ENCODE results near the gene C2orf68.
A peak's percentile ranks its signal among the peaks of the same experiment; 100 is the strongest.

Gene C2orf68

DNA sequence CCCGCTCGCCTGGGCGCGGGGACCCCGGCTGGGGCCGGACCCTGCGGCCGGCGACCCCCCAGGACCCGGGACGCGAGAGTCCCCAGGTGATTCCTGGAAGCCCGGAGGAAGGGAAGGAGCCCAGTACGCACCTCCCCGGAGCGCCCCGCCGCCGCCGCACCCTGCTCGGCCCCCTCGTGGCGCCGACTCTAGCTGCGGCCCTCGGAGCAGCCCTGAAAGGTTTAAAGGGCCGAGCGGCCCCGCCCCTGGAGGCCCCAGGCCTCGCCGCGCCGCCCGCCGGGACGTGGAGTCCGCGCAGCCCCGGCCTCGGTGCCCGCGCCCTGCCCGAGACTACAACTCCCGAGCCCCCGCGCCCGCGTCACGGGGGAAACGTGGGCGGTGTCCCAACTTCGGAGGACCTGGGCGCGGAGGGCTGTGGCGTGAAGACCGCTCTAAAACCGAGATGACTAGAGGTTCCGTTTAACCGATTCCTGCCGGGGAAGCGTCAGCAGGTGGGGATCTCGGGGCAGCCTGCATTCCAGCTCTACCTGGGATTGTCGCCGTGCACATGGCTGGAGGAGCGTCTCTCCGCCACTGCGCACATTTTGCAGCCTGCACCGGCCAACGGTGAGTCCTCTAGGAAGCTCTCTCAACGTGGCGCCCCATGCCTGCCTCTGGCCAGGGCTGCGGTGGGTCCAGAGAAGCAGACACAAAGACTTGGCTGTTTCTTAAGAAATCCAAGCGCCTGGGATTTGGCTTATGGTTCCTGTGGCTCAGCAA lies 9.2 kb downstream of the C2orf68 start, which contains the start of gene TMEM150A (continued):
- TF ChIP-seq SP2 (tag by site-specific recombination; IDR thresholded peaks at IDR 0.05) (0 out of 2 replicates have a peak, but pooled peaks have one; percentile 2), ZFP69B (tag by site-specific recombination; IDR thresholded peaks at IDR 0.05) (no peak), SCRT2 (tag by site-specific recombination; IDR thresholded peaks at IDR 0.05) (0 out of 2 replicates have a peak, but pooled peaks have one; percentile 9), ZBTB26 (tag by site-specific recombination; optimal IDR thresholded peaks at IDR 0.05) (peak; percentile 75), MEIS1 (CRISPR knock-in tag; IDR thresholded peaks at IDR 0.05; ENCODE audit: borderline replicate concordance) (no peak), ZNF221 (tag by site-specific recombination; IDR thresholded peaks at IDR 0.05; ENCODE audit: borderline replicate concordance) (no peak), HOXD13 (CRISPR knock-in tag; IDR thresholded peaks at IDR 0.05; ENCODE audit: borderline replicate concordance) (no peak), KLF16 (tag by site-specific recombination; IDR thresholded peaks at IDR 0.05) (no peak; the same call in none of the 2 replicates), KLF8 (tag by site-specific recombination; IDR thresholded peaks at IDR 0.05) (peak; percentile 39; the same call in 1 of the 2 replicates), ZNF571 (tag by site-specific recombination; IDR thresholded peaks at IDR 0.05) (no peak), ZNF274 (IDR thresholded peaks at IDR 0.05; ENCODE audit: low read length) (no peak), ZNF274 (tag by site-specific recombination; IDR thresholded peaks at IDR 0.05; ENCODE audit: borderline replicate concordance) (no peak), ZNF48 (tag by site-specific recombination; IDR thresholded peaks at IDR 0.05) (no peak), ZNF391 (tag by site-specific recombination; IDR thresholded peaks at IDR 0.05; ENCODE audit: borderline replicate concordance, low read depth) (no peak), YY1 (tag by site-specific recombination; IDR thresholded peaks at IDR 0.05) (no peak), ZNF266 (tag by site-specific recombination; IDR thresholded peaks at IDR 0.05; ENCODE audit: low read depth) (no peak), ZEB2 (tag by site-specific recombination; IDR thresholded peaks at IDR 0.05) (peak; percentile 36; the same call in 1 of the 2 replicates), ZFHX2 (tag by site-specific recombination; conservative IDR thresholded peaks at IDR 0.05) (peak; percentile 80), OVOL3 (tag by site-specific recombination; IDR thresholded peaks at IDR 0.05) (no peak), EGR2 (tag by site-specific recombination; IDR thresholded peaks at IDR 0.05; ENCODE audit: low read depth) (peak; percentile 52; the same call in 1 of the 2 replicates), ZSCAN30 (tag by site-specific recombination; IDR thresholded peaks at IDR 0.05) (peak; percentile 76), WT1 (tag by site-specific recombination; IDR thresholded peaks at IDR 0.05) (no peak), ZNF792 (tag by site-specific recombination; IDR thresholded peaks at IDR 0.05) (no peak), ZBTB49 (tag by site-specific recombination; IDR thresholded peaks at IDR 0.05; ENCODE audit: low read depth) (no peak), ZNF677 (tag by site-specific recombination; IDR thresholded peaks at IDR 0.05) (no peak), SP3 (tag by site-specific recombination; IDR thresholded peaks at IDR 0.05) (peak; percentile 73), ZNF664 (tag by site-specific recombination; IDR thresholded peaks at IDR 0.05) (no peak), ZNF292 (tag by site-specific recombination; IDR thresholded peaks at IDR 0.05; ENCODE audit: borderline replicate concordance, low read depth) (no peak), ZBTB8A (tag by site-specific recombination; IDR thresholded peaks at IDR 0.05) (peak; percentile 70; the same call in 1 of the 2 replicates), ZNF561 (tag by site-specific recombination; IDR thresholded peaks at IDR 0.05; ENCODE audit: borderline replicate concordance) (peak; percentile 70; the same call in 1 of the 2 replicates), ZNF549 (tag by site-specific recombination; IDR thresholded peaks at IDR 0.05) (no peak)
- TF ChIP-seq, protein P1, sequence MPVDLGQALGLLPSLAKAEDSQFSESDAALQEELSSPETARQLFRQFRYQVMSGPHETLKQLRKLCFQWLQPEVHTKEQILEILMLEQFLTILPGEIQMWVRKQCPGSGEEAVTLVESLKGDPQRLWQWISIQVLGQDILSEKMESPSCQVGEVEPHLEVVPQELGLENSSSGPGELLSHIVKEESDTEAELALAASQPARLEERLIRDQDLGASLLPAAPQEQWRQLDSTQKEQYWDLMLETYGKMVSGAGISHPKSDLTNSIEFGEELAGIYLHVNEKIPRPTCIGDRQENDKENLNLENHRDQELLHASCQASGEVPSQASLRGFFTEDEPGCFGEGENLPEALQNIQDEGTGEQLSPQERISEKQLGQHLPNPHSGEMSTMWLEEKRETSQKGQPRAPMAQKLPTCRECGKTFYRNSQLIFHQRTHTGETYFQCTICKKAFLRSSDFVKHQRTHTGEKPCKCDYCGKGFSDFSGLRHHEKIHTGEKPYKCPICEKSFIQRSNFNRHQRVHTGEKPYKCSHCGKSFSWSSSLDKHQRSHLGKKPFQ (tag by site-specific recombination; IDR thresholded peaks at IDR 0.05): no peak
- TF ChIP-seq, protein P2, sequence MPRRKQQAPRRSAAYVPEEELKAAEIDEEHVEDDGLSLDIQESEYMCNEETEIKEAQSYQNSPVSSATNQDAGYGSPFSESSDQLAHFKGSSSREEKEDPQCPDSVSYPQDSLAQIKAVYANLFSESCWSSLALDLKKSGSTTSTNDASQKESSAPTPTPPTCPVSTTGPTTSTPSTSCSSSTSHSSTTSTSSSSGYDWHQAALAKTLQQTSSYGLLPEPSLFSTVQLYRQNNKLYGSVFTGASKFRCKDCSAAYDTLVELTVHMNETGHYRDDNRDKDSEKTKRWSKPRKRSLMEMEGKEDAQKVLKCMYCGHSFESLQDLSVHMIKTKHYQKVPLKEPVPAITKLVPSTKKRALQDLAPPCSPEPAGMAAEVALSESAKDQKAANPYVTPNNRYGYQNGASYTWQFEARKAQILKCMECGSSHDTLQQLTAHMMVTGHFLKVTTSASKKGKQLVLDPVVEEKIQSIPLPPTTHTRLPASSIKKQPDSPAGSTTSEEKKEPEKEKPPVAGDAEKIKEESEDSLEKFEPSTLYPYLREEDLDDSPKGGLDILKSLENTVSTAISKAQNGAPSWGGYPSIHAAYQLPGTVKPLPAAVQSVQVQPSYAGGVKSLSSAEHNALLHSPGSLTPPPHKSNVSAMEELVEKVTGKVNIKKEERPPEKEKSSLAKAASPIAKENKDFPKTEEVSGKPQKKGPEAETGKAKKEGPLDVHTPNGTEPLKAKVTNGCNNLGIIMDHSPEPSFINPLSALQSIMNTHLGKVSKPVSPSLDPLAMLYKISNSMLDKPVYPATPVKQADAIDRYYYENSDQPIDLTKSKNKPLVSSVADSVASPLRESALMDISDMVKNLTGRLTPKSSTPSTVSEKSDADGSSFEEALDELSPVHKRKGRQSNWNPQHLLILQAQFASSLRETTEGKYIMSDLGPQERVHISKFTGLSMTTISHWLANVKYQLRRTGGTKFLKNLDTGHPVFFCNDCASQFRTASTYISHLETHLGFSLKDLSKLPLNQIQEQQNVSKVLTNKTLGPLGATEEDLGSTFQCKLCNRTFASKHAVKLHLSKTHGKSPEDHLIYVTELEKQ (tag by site-specific recombination; IDR thresholded peaks at IDR 0.05; ENCODE audit: borderline replicate concordance): no peak

All from HEK293 (cell line).